ENCODE measurements around the gene OPTN. TPM values are rescaled to one million over a fixed set of nuclear protein-coding genes. Genes with fewer than 3 reads are reported as not detected.

The OPTN gene
- total RNA-seq, 1 donor from 2014 or later = 13.9 TPM

DNA sequence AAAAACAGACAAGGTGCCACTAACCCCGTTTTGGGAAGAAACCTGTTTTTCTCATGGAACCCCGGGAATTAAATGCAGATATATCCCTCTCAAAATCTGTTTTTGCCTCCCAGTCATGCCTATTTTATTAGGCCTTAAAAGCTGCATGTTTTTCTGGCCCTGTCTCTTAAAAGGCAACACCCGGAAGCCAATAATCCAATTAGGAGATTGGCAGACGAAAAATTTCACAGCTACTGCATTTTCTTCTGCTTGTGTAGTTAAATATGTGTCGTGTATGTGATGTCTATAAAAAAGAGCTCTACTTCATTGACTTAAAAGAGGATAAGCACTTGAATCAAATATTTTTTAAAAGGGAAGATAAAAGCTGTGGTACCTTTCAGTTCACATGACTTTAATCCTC, 31.9 kb upstream of the OPTN start:
- H4K20me1 ChIP-seq (ENCODE audit: low read depth) = no peaks in the 10 kb centered on the region
- H3K36me3 Mint-ChIP-seq = no peaks in the 10 kb centered on the region
- no peak overlapping the region for H3K9ac ChIP-seq
- H3K27ac Mint-ChIP-seq = no peak overlapping the region
- H3K4me1 Mint-ChIP-seq = peaks cover 20% of the 10 kb centered on the region
- DNase-seq (ENCODE audit: low spot score) = no peak
- no peak overlapping the region for H3K27ac ChIP-seq
- H3K36me3 ChIP-seq = no peaks in the 10 kb centered on the region
- no peak overlapping the region for H3K4me2 ChIP-seq
- H2AFZ ChIP-seq (replicated peaks) = no peak overlapping the region
- H3K27me3 Mint-ChIP-seq (ENCODE audit: insufficient read depth, low read depth) = peaks cover 5% of the 10 kb centered on the region
- no peaks in the 10 kb centered on the region for H3F3A ChIP-seq (ENCODE audit: low read depth)
- no peak overlapping the region for H3K4me3 Mint-ChIP-seq
- H3K4me3 ChIP-seq = no peak overlapping the region
- peaks cover 14% of the 10 kb centered on the region for H3K9me3 Mint-ChIP-seq
- no peaks in the 10 kb centered on the region for H3K27me3 ChIP-seq
- no peaks in the 10 kb centered on the region for H3K79me2 ChIP-seq (ENCODE audit: low read depth)
- peaks cover 6% of the 10 kb centered on the region for H3K4me1 ChIP-seq
- no peaks in the 10 kb centered on the region for H3K9me3 ChIP-seq (ENCODE audit: low read depth)
- TF ChIP-seq EZH2phosphoT487 (IDR thresholded peaks at IDR 0.05) (no peak), EZH2 (IDR thresholded peaks at IDR 0.05) (no peak), CTCF (IDR thresholded peaks at IDR 0.05) (no peak)

DNA sequence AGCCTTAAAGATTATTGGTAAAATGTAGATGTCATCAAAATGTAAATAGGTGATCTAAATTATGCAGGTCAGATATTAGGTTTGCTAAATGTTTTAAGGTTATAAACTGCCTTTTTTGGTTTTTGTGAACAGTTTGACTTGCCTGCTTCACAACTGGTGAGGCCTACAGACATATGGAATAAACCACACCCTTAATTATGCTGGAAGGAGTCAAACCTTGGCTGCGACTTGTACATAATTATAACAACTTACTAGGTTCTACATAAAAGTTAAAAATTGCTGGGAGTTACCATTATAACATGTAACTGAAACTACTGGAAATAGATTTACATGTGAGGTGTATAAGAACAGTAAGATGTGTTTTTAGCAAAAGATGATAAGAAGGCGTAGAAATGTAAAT, 31.5 kb upstream of the OPTN start:
- peaks cover 5% of the 10 kb centered on the region for H3K27me3 Mint-ChIP-seq (ENCODE audit: insufficient read depth, low read depth)
- H3K36me3 Mint-ChIP-seq = no peaks in the 10 kb centered on the region

GRCh38 chr10:13072339-13072738, 27.6 kb upstream of the OPTN start:
- H2AFZ ChIP-seq (replicated peaks) = no peak overlapping the region
- Mint-ChIP-seq H3K9me3 (peaks cover 12% of the 10 kb centered on the region), H3K36me3 (no peaks in the 10 kb centered on the region), H3K27me3 (ENCODE audit: insufficient read depth, low read depth) (peaks cover 9% of the 10 kb centered on the region), H3K27ac (no peak overlapping the region), H3K4me3 (no peak overlapping the region), H3K4me1 (peaks cover 14% of the 10 kb centered on the region)
- H3F3A ChIP-seq (ENCODE audit: low read depth) = no peaks in the 10 kb centered on the region
- H3K27me3 ChIP-seq = no peaks in the 10 kb centered on the region
- peaks cover 6% of the 10 kb centered on the region for H3K4me1 ChIP-seq
- no peak for DNase-seq (ENCODE audit: low spot score)
- no peak overlapping the region for H3K27ac ChIP-seq
- no peak overlapping the region for H3K9ac ChIP-seq
- TF ChIP-seq EZH2phosphoT487 (IDR thresholded peaks at IDR 0.05) = no peak
- no peak for TF ChIP-seq EZH2 (IDR thresholded peaks at IDR 0.05)
- no peak for TF ChIP-seq CTCF (IDR thresholded peaks at IDR 0.05)
- H3K4me2 ChIP-seq = no peak overlapping the region
- no peak overlapping the region for H3K4me3 ChIP-seq
- H3K79me2 ChIP-seq (ENCODE audit: low read depth) = no peaks in the 10 kb centered on the region
- no peaks in the 10 kb centered on the region for H4K20me1 ChIP-seq (ENCODE audit: low read depth)
- H3K9me3 ChIP-seq (ENCODE audit: low read depth) = no peaks in the 10 kb centered on the region
- H3K36me3 ChIP-seq = no peaks in the 10 kb centered on the region

More for the DNA sequence above, 31.5 kb upstream of the OPTN start:
- no peak overlapping the region for H3K4me3 ChIP-seq
- no peak overlapping the region for H3K9ac ChIP-seq
- no peak for TF ChIP-seq CTCF (IDR thresholded peaks at IDR 0.05)
- TF ChIP-seq EZH2 (IDR thresholded peaks at IDR 0.05) = no peak
- TF ChIP-seq EZH2phosphoT487 (IDR thresholded peaks at IDR 0.05) = no peak
- H2AFZ ChIP-seq (replicated peaks) = no peak overlapping the region
- no peaks in the 10 kb centered on the region for H3K79me2 ChIP-seq (ENCODE audit: low read depth)
- no peaks in the 10 kb centered on the region for H3K27me3 ChIP-seq
- Mint-ChIP-seq H3K4me3 (no peak overlapping the region), H3K27ac (no peak overlapping the region), H3K4me1 (peaks cover 20% of the 10 kb centered on the region), H3K9me3 (peaks cover 12% of the 10 kb centered on the region)
- H3F3A ChIP-seq (ENCODE audit: low read depth) = no peaks in the 10 kb centered on the region
- H3K9me3 ChIP-seq (ENCODE audit: low read depth) = no peaks in the 10 kb centered on the region
- H3K36me3 ChIP-seq = no peaks in the 10 kb centered on the region
- H4K20me1 ChIP-seq (ENCODE audit: low read depth) = no peaks in the 10 kb centered on the region
- no peak overlapping the region for H3K4me2 ChIP-seq
- H3K4me1 ChIP-seq = peaks cover 6% of the 10 kb centered on the region
- DNase-seq (ENCODE audit: low spot score) = no peak
- no peak overlapping the region for H3K27ac ChIP-seq
